Right cardiac atrium (tissue), 5 donors: ENCODE data around the gene FTHL17. TPM values are rescaled to one million over a fixed set of nuclear protein-coding genes. Genes with fewer than 3 reads are reported as not detected.

Source experiments
- ATAC-seq, 2 donors: fragments of 200-7000 bp; cut with Tn5 transposase; one replicate each; pipeline versions ENCODE4 v1.8.0 to v1.9.1; 2020; ENCODE audit warnings: moderate library complexity in 2 of 2, mild to moderate bottlenecking in 1 of 2
- DNase-seq, 3 donors: peaks; one replicate each; pipeline ENCODE4 v3.0.0-alpha.2; 2020
- H3K27ac ChIP-seq: one replicate; pipeline ENCODE4 v1.5.1; 2013; ENCODE audit warnings: mild to moderate bottlenecking, low read length, control low read depth, moderate library complexity
- H3K27me3 ChIP-seq: one replicate; pipeline ENCODE4 v1.6.1; 2013; ENCODE audit not compliant: control insufficient read depth, insufficient read depth
- H3K4me1 ChIP-seq: one replicate; pipeline ENCODE4 v1.6.1; 2013; ENCODE audit warnings: low read length; ENCODE audit not compliant: control insufficient read depth, insufficient read depth
- H3K4me3 ChIP-seq: one replicate; pipeline ENCODE4 v1.5.1; 2013; ENCODE audit warnings: low read length, control low read depth
- H3K9me3 ChIP-seq: one replicate; pipeline ENCODE4 v1.6.1; 2013; ENCODE audit warnings: low read length; ENCODE audit not compliant: control insufficient read depth
- WGBS: extraction: QIAGEN DNeasy Blood & Tissue Kit; methylation state at CpG from one replicate; pipeline ENCODE4 v1.1.7; 2013; 5-methylcytosine and 5-hydroxymethylcytosine counted together
- intact Hi-C, 4 donors: fragments of 100-400 bp; cut with DNase I; formaldehyde crosslinking; loops; one replicate each; pipeline versions ENCODE4 v1.11.0 to v1.14.0; 2022 to 2023
- polyA plus RNA-seq: library from polyadenylated mRNA; stranded (reverse); fragments of 200-250 nt; gene quantifications from one replicate; pipeline ENCODE4 v1.2.3, GENCODE V29; 2013
- total RNA-seq, 4 donors: library from RNA; stranded (reverse); fragmentation: NEBNext Ultra II Directional; extraction: Animal tissue kit (Norgen Biotek cat#: 25700); gene quantifications; one replicate each; pipeline ENCODE4 v1.2.1, GENCODE V29; 2021
- donor health status: healthy with polysubstance abuse.
- donor health status: DM: no; HTN: yes; CAD: no.
- donor health status: DM: no; HTN: no; CAD: no.
- donor health status: DM: no; HTN: yes; CAD: no; lungs with severe emphysema.
- donor health status: DM: yes; HTN: yes; CAD: no.

The FTHL17 gene
- total and polyA plus RNA-seq, 5 donors = not detected

DNA sequence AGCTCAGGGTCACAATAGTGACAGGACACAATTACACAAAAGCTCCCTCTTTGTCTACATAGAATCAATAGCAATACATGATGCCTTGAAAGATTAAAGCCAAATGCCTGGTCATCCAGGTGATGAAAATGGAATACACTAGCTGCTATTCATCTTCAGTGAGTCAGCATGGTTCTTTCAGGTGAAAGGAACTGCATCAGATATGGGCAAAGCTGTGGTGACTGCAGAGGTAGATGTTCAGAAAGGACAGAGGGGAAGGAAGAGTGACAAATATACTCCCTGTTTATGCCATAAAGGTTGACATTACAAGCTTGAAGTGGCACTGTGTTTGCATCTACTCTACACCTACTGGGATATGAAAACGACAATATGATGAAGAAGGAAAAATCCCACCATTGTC, 20.0 kb upstream of the FTHL17 start:
- Histone ChIP-seq H3K9me3 (no peaks in the 10 kb centered on the region), H3K4me1 (no peaks in the 10 kb centered on the region), H3K27me3 (no peaks in the 10 kb centered on the region), H3K27ac (no peak overlapping the region), H3K4me3 (no peak overlapping the region)
- DNase-seq = no peak
- no peak for ATAC-seq
- intact Hi-C loops = no loop called here
- 85% methylated on average over 1 of the region's 1 CpG for WGBS

DNA sequence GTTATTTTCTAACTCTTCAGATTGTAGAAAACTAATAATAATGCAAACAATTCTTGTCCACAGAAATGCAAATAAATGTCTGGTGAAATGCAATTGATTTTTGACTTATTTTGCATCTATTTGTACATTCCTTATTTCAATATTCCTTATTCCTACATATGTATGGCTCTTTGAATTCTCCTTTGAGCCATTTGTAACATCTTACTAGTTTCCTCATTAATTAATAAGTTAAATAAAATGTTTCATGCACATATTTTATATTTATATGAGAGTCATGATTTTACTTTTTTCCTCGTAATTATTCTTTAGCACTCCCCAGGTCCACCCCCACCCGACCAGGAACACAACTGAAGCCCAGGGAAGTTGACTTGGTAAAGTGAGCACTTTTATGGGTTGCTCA, 2.7 kb upstream of the FTHL17 start:
- Histone ChIP-seq H3K4me3 (no peak overlapping the region), H3K4me1 (no peaks in the 10 kb centered on the region)
- WGBS = 90% methylated on average over 2 of the region's 2 CpGs

DNA sequence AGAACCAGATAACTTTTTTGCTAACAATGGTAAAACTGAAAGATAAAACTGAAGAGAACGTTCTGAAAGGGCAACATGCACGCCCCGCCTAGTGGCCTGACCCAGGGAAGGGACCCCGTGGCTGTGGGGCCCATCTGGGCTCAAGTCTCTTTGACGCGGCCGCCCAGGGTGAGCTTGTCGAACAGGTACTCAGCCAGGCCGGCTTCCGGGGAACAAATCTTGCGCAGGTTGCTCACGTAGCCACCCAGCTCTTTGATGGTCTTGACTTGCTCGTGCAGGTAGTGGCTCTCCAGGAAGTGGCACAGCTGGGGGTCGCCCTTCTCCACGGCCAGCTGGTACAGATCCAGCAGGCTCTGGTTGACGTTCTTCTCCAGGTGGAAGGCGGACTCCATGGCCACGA, 579 bp downstream of the FTHL17 start:
- H3K4me3 ChIP-seq = no peak overlapping the region
- no peaks in the 10 kb centered on the region for H3K4me1 ChIP-seq
- intact Hi-C loops = no loop called here
- WGBS = 91% methylated on average over 18 of the region's 18 CpGs
- no peaks in the 10 kb centered on the region for H3K27me3 ChIP-seq
- ATAC-seq = no peak
- no peak for DNase-seq
- no peaks in the 10 kb centered on the region for H3K9me3 ChIP-seq
- H3K27ac ChIP-seq = no peak overlapping the region

More for the DNA sequence above, 2.7 kb upstream of the FTHL17 start:
- intact Hi-C loops = no loop called here
- Histone ChIP-seq H3K27me3 (no peaks in the 10 kb centered on the region), H3K9me3 (no peaks in the 10 kb centered on the region), H3K27ac (no peak overlapping the region)
- DNase-seq (no peak), ATAC-seq (no peak)

DNA sequence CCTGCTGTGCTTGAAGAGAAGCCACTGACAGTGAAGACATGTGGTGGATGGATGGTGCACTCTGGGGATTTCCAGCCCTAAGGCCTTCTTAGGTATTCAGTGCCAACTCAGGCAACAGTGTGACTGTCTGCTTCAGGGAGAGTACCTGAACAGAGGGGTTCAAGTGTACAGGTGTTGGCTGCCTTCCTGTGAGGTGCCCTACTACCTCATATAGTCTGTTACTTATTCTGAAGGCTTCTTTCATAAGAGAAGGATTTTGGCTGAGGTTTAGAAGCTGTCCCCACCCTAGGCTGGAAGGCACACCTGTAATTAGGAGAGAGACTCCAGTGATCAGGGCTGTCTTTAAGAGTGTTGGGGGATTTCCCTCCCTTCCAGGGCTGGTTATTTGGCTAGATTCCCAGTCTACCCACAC, 1.8 kb downstream of the FTHL17 start:
- no peaks in the 10 kb centered on the region for H3K4me1 ChIP-seq
- ATAC-seq (no peak), DNase-seq (no peak)
- no peaks in the 10 kb centered on the region for H3K27me3 ChIP-seq
- intact Hi-C loops = no loop called here
- H3K4me3 ChIP-seq = no peak overlapping the region
- no peak overlapping the region for H3K27ac ChIP-seq
- H3K9me3 ChIP-seq = no peaks in the 10 kb centered on the region

DNA sequence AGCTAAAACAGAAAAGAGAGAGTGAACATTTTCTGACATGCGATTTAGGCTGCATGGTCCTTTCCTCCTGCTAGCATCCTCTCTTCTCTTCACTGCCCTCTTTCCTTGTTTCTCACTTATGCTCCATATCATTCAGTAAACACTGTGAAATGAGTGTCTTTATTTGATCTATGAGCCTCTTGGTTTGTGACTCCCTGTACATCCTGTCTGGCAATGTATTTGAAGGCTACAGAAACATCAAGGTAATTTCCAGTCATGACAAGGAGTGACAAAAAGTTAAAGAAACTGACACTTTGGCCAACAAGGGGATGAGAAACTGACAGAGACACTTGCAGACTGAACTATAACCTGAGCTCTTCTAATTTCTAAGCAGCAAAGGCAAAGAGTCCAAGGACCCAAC, 8.7 kb downstream of the FTHL17 start:
- intact Hi-C loops = no loop called here
- no peaks in the 10 kb centered on the region for H3K4me1 ChIP-seq
- no peak overlapping the region for H3K4me3 ChIP-seq
- no peak overlapping the region for H3K27ac ChIP-seq
- no peak for ATAC-seq
- no peak for DNase-seq
- H3K27me3 ChIP-seq = no peaks in the 10 kb centered on the region
- H3K9me3 ChIP-seq = no peaks in the 10 kb centered on the region
- WGBS = 94% methylated on average over 1 of the region's 1 CpG

DNA sequence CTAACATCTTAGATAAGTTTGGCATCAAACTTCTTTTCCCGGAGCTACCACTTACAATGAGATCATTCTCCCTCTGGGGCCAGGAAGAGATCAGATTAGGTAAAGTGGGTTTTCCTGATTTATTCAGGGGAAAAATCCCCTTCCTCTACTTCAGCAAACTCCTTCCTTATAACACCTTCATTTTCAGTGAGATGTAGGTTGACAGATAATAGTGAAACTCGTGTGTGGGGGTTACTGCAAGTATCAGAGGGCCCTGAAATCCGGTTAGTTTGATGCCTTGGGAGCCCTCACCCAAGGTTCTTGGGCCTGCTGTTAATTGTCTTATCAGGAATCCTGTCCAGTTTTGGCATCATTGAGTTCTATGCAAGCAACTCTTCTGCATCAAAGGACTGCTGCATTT, 10.8 kb downstream of the FTHL17 start:
- H3K27me3 ChIP-seq = no peaks in the 10 kb centered on the region
- H3K4me3 ChIP-seq = no peak overlapping the region
- intact Hi-C loops = no loop called here
- H3K4me1 ChIP-seq = no peaks in the 10 kb centered on the region
- H3K9me3 ChIP-seq = no peaks in the 10 kb centered on the region
- WGBS = 80% methylated on average over 3 of the region's 3 CpGs
- no peak for DNase-seq
- ATAC-seq = no peak
- H3K27ac ChIP-seq = no peak overlapping the region

DNA sequence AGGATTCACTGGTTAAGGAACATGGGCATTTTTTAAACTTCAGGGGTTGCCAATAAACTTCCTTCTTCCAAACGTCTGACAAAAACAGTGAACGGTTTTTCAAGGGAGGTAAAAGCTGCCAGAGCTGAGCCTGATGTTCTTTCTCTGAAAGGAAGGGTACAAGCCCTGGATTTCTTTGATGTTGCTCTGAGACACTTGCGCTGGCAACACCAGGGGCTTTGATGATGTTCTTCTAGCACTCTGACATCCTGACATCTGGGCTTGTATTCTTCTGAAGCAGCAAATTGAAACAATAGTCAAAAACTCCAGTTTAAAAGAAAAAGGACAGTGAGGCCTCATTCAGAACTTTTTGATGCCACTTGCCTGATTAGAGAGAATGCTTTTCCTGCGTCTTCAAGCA, 11.8 kb downstream of the FTHL17 start:
- Histone ChIP-seq H3K27me3 (no peaks in the 10 kb centered on the region), H3K27ac (no peak overlapping the region), H3K4me1 (no peaks in the 10 kb centered on the region), H3K9me3 (no peaks in the 10 kb centered on the region), H3K4me3 (no peak overlapping the region)
- no peak for ATAC-seq
- intact Hi-C loops = no loop called here
- DNase-seq = no peak
- 61% methylated on average over 4 of the region's 4 CpGs for WGBS

DNA sequence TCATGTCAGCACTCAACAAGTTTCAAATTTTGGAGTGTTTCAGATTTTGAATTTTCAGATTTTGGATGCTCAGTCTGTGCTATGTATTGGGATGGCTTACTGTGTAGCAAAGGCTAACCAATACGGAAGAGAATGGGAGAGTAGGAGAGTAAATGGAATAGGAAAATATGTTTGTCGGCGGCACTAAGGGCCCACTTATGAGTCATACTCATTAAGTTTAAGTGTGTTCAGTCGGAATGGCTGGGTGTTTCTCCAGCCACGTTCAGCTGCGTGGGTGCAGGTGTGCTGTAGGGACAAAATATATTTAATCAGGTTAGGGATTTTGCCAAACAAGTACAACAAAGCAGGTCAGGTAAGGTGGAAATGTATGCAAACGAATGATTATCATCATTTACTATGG, 13.6 kb downstream of the FTHL17 start:
- DNase-seq (no peak), ATAC-seq (no peak)
- WGBS = 94% methylated on average over 7 of the region's 7 CpGs
- no peaks in the 10 kb centered on the region for H3K27me3 ChIP-seq
- H3K4me3 ChIP-seq = no peak overlapping the region
- intact Hi-C loops = no loop called here
- H3K4me1 ChIP-seq = no peaks in the 10 kb centered on the region
- no peaks in the 10 kb centered on the region for H3K9me3 ChIP-seq
- no peak overlapping the region for H3K27ac ChIP-seq

DNA sequence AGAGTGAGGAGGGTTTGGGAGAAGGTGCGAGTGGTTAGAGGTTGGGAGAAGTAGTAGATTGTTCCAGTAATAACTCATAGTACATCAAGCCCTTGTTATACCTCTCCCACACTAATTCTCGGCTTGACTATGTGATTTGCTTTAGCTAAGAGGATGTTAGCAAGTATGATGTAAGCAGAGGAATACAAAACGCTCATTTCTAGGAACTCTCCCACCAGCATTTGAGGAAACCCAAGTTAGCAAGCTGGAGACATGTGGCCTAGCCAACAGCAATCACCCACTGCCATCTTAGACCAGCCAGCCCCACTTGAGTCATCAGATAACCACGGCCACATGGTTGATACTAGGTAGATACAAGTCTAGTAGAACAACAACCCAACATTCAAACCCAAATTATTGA, 14.2 kb downstream of the FTHL17 start:
- Histone ChIP-seq H3K4me1 (no peaks in the 10 kb centered on the region), H3K9me3 (no peaks in the 10 kb centered on the region), H3K27me3 (no peaks in the 10 kb centered on the region), H3K27ac (no peak overlapping the region), H3K4me3 (no peak overlapping the region)
- 88% methylated on average over 4 of the region's 4 CpGs for WGBS
- DNase-seq = no peak
- intact Hi-C loops = no loop called here
- ATAC-seq = no peak

DNA sequence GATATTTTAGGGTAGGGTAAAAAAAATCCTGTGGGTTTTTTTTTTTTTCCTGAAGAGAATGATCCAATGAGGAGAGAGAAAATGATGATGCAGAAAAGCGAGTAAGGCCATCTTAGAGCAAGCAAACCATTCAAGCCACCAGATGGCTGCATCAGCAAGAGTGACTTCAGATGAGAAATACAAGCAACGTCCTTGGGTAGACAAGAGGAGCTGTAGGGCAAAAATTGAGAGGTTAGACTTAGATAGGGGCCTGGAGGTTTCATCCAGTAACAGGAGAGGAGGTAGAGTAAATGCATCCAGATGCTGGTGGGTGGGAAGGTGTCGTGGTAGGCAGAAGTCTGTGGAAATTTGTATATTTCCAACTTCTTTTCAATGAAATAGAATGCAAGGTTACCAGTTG, 14.6 kb downstream of the FTHL17 start:
- intact Hi-C loops = no loop called here
- 66% methylated on average over 3 of the region's 3 CpGs for WGBS
- no peaks in the 10 kb centered on the region for H3K9me3 ChIP-seq
- DNase-seq (no peak), ATAC-seq (no peak)
- H3K4me3 ChIP-seq = no peak overlapping the region
- H3K4me1 ChIP-seq = no peaks in the 10 kb centered on the region
- H3K27ac ChIP-seq = no peak overlapping the region
- H3K27me3 ChIP-seq = no peaks in the 10 kb centered on the region

DNA sequence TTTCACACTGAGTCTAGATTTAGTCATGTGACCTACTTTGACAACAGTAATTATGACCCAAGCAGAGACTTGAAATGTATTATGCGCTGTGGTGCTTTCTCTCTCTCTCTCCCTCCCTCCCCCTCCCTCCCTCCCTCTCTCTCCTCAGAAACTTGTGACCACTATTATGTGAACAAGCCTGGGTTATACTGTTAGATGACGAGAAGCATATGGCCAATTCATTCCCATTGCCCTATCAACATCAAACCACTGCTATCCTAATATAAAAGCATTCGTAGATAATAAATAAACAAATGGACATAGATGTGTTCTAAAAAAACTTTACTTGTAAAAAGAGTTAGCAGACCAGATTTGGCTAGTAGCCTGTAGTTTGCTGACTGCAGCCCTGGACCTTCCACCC, 18.2 kb downstream of the FTHL17 start:
- no peak for ATAC-seq
- WGBS = 93% methylated on average over 3 of the region's 3 CpGs
- intact Hi-C loops = no loop called here

DNA sequence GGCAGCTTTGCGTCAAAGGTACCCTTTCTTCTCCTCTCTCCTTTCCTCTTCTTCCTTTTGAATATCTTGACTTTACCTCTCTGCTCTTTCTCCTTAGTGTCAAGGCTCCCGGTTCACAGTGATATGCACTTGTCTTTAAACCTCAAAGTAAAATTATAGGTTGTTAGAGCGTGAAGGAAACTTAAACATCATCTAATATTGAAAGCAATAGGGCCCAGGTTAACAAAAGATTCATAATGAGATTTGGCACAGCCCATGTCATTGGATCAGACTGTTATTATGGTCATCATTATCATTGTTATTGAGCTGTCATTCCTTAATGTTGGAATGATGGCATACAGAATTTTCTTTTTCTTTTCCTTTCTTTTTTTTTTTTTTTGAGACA, 32.5 kb downstream of the FTHL17 start:
- intact Hi-C loops = loop anchor here in 1 of 4 donors (10.0 kb wide), 1 partner anchor 625 kb away; no protein-coding TSS in a partner anchor
- Histone ChIP-seq H3K9me3 (no peaks in the 10 kb centered on the region), H3K4me1 (no peaks in the 10 kb centered on the region), H3K4me3 (no peak overlapping the region), H3K27ac (no peak overlapping the region), H3K27me3 (no peaks in the 10 kb centered on the region)
- DNase-seq = no peak
- 74% methylated on average over 3 of the region's 3 CpGs for WGBS
- no peak for ATAC-seq

More for the DNA sequence above, 18.2 kb downstream of the FTHL17 start:
- Histone ChIP-seq H3K4me1 (no peaks in the 10 kb centered on the region), H3K27ac (no peak overlapping the region), H3K27me3 (no peaks in the 10 kb centered on the region), H3K9me3 (no peaks in the 10 kb centered on the region), H3K4me3 (no peak overlapping the region)
- no peak for DNase-seq
